HG02943 (cell line): ENCODE results near the gene SFI1.

Source experiments
- ATAC-seq: cut with Tn5 transposase; IDR thresholded peaks from one replicate; pipeline ENCODE4 v1.9.1; 2021; ENCODE audit warnings: mild to moderate bottlenecking, low read depth, moderate library complexity; ENCODE audit not compliant: unreplicated experiment

The SFI1 gene

DNA sequence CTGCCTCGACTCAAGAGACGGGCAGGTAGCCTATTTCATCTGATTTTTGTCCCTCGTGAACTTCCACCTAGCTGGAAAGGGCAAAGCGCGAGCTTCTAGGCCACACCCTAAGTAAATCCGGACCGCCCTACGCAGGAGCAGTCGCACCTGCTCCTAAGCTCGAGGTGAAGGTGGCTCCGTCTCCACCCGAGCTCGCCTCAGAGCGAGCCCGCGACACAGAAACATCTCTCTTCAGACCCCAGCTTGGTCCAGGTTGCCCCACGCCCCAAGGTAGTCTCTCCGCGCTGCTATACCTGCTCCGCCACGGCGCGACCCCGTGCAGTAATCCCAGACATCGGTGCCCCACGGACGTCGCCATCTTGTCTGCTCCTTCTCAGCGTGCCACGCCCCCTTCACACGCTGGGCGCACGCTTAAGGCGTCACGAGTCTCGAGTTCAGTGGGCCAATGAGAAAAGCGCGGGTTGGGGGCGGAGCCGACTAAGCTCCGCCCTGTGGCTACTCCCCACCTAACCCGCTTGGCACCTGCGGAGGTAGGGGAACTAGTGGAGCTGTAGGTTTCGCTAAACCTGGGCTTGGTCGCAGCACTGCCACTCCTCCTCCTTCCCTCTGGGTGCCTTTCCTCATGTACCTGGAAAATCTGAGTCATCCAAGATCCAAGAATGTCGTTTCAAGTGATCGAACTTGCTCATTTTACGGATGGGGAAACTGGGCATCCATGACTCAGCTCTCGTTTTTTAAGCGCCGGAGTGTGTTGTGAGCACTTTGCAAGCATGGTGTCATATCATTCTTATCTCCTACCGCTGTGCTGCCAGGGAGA lies 165.7 kb downstream of the SFI1 start, which contains the start of gene PISD:
Gene PISD (minus strand): TSS at position 365 of the 817 bp plus-strand sequence. CDS start 7 bp downstream, at position 358.
- ATAC-seq = peak; percentile 86

DNA sequence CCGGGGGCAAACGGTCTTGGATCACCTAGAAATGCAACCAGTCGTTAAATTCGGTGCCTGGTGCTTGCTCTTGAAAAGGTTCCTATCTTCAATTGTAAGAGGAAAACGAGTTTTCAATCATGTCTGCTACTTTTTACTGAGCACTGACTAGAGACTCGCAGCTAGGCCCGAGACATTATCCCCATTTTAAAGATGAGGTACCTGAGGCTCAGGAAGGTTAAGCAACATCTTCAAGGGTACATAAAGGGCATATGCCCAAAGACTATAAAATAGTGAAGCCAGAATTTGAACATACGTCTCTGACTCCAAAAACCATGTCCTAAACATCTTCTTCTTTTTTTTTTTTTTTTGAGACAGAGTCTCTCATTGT lies 166.3 kb downstream of the SFI1 start:
- ATAC-seq = no peak
